Germinal center (tissue), 1 donor: ENCODE results near the gene RNASEH2A.
"Not testable (repeated sequence)": the region's sequence is repeated elsewhere in the genome, so short reads cannot be mapped to it uniquely, and the experiment has no call there.

ENCODE experiments used
- DNase-seq: peaks from one replicate; pipeline ENCODE4 v3.0.0; 2012; ENCODE audit warnings: mixed read lengths, low spot score

RNASEH2A gene

GRCh38 chr19:12833738-12834565 is 27.6 kb downstream of the RNASEH2A start:
- DNase-seq: peak; percentile 57

- no peak for DNase-seq
Observed at GRCh38 chr19:12834566-12834943, 28.2 kb downstream of the RNASEH2A start, which contains the start of gene RTBDN. TSS of gene RTBDN (minus strand) at chr19:12834579. CDS start at chr19:12829979, 4,600 bp downstream.

GRCh38 chr19:12834976-12835757 is 28.8 kb downstream of the RNASEH2A start:
- DNase-seq: peak; percentile 75

GRCh38 chr19:12836529-12836863 is 30.1 kb downstream of the RNASEH2A start:
- DNase-seq: no peak

- no peak for DNase-seq
Observed at GRCh38 chr19:12837225-12837624, 30.8 kb downstream of the RNASEH2A start.

GRCh38 chr19:12838182-12838885 is 31.9 kb downstream of the RNASEH2A start, which contains the start of gene MAST1:
TSS of gene MAST1 (plus strand) at chr19:12838515. CDS start at chr19:12838573, 58 bp downstream.
- DNase-seq: peak; percentile 86

- DNase-seq: no peak
Observed at GRCh38 chr19:12838886-12839756, 32.7 kb downstream of the RNASEH2A start.

GRCh38 chr19:12840091-12841079 is 34.0 kb downstream of the RNASEH2A start:
- DNase-seq: peak; percentile 71

GRCh38 chr19:12841094-12841493 is 34.7 kb downstream of the RNASEH2A start:
- DNase-seq: no peak

GRCh38 chr19:12842511-12842910 is 36.1 kb downstream of the RNASEH2A start:
- DNase-seq: no peak

GRCh38 chr19:12843328-12843727 is 36.9 kb downstream of the RNASEH2A start:
- no peak for DNase-seq

DNA sequence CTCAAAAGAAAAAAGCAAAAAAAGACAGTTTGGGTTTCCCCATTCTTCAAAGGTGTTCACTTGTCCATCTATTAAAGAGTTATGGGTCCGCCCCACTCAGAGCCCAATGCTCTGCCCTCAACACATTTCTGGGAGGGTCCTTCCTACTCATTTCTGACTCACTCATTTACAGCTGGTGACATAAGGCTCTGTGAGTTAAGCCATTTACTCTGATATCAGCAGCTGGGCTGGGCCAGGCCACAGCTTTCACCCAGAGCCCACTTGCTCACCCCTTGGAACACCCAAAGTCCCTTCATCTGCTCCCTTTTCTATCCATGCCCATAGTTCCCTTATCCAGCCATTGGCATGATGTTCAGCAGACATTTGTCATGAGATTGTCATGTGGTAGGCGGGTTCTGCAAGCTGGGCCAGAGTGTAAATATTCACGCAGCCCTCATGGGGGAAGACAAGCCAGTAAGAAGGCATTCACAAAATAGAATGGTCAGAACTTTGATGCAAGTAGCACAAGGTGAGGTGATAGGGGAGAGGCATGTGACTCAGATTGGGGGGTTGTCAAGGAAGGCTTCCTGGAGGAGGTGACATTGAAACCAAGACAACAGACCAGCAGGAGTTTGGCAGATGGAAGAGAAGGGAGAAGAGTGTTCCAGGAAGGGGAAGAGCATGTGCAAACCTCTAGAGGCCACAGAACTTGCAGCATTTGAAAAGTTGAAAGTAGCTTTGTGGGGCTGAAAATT is 37.8 kb downstream of the RNASEH2A start:
- DNase-seq: no peak

GRCh38 chr19:12846613-12847012 is 40.2 kb downstream of the RNASEH2A start:
- not testable (repeated sequence) for DNase-seq

- peak; percentile 87 for DNase-seq
Observed at GRCh38 chr19:12847159-12848139, 41.1 kb downstream of the RNASEH2A start.

GRCh38 chr19:12856653-12857052 is 50.3 kb downstream of the RNASEH2A start:
- DNase-seq: no peak

- no peak for DNase-seq
Observed at GRCh38 chr19:12858041-12858928, 51.9 kb downstream of the RNASEH2A start.

GRCh38 chr19:12859546-12859945 is 53.2 kb downstream of the RNASEH2A start:
- no peak for DNase-seq
